H1 (cell line): ENCODE data around the gene ARHGEF5. TPM values are rescaled to one million over a fixed set of nuclear protein-coding genes. Genes with fewer than 3 reads are reported as not detected.
"Not testable (repeated sequence)": the region's sequence is repeated elsewhere in the genome, so short reads cannot be mapped to it uniquely, and the experiment has no call there.

Experiments used
- CTCF ChIA-PET: fragments of 300-600 bp; sonication (Branson Sonifier 250); formaldehyde crosslinking; loops from one replicate; lab custom pipeline; 2021; ENCODE audit not compliant: partially characterized antibody; lab: Charles Lee
- POLR2A ChIA-PET: fragments of 300-600 bp; sonication (Branson Sonifier 250); formaldehyde crosslinking; loops from one replicate; lab custom pipeline; 2021; ENCODE audit warnings: inconsistent platforms; ENCODE audit not compliant: partially characterized antibody; lab: Charles Lee
- DNase-seq, 2 experiments: peaks; one replicate each; pipeline versions ENCODE4 v3.0.0 to v3.0.0-alpha.2; 2010 to 2022; ENCODE audit warnings: low spot score in 2 of 2, low read depth in 1 of 2, mixed read lengths in 1 of 2
- FAIRE-seq: peaks from 2 replicates; lab custom pipeline; 2011; peaks lifted over from hg19 to GRCh38; lab: Jason Lieb, UNC
- H2AFZ ChIP-seq: 2 replicates; pipeline ENCODE4 v1.8.1; 2012; ENCODE audit warnings: low read length, inconsistent platforms
- H2AK5ac ChIP-seq: 2 replicates; pipeline ENCODE4 v1.6.1; 2013; ENCODE audit warnings: low read depth, low read length
- H2BK120ac ChIP-seq: replicated peaks from 2 replicates; pipeline ENCODE3; 2013; ENCODE audit warnings: low read depth, low read length, inconsistent platforms
- H2BK12ac ChIP-seq: 2 replicates; pipeline ENCODE4 v1.6.1; 2013; ENCODE audit warnings: low read depth, low read length
- H2BK15ac ChIP-seq: 2 replicates; pipeline ENCODE4 v1.6.1; 2013; ENCODE audit warnings: low read length
- H2BK20ac ChIP-seq: 2 replicates; pipeline ENCODE4 v1.6.1; 2013; ENCODE audit warnings: low read length
- H2BK5ac ChIP-seq: 2 replicates; pipeline ENCODE4 v1.6.1; 2013; ENCODE audit warnings: low read depth, low read length
- H3K14ac ChIP-seq: 2 replicates; pipeline ENCODE4 v1.6.1; 2013; ENCODE audit warnings: inconsistent platforms; ENCODE audit not compliant: insufficient read length
- H3K18ac ChIP-seq: 2 replicates; pipeline ENCODE4 v1.6.1; 2013; ENCODE audit warnings: low read length; ENCODE audit errors: extremely low read depth
- H3K23ac ChIP-seq: 2 replicates; pipeline ENCODE4 v1.6.1; 2013; ENCODE audit warnings: inconsistent platforms; ENCODE audit not compliant: insufficient read length
- H3K23me2 ChIP-seq: 2 replicates; pipeline ENCODE4 v1.6.1; 2013; ENCODE audit warnings: low read depth, low read length
- H3K27ac ChIP-seq: 2 replicates; pipeline ENCODE4 v1.6.1; 2011; ENCODE audit warnings: low read depth, low read length, inconsistent platforms
- H3K27me3 ChIP-seq, 4 experiments: replicated peaks in 1 of 4; 1 replicate in 1 of 4; 2 replicates in 3 of 4; pipeline versions ENCODE4 v1.6.1 to v1.8.1; 2011 to 2013; ENCODE audit warnings: low read length in 3 of 4, mild to moderate bottlenecking in 3 of 4, inconsistent platforms in 2 of 4, mixed read lengths in 2 of 4, moderate library complexity in 1 of 4; ENCODE audit not compliant: control insufficient read depth in 3 of 4, insufficient read depth in 3 of 4; ENCODE audit errors: extremely low read depth in 1 of 4
- H3K36me3 ChIP-seq, 4 experiments: 2 replicates each; pipeline versions ENCODE4 v1.6.1 to v1.8.1; 2011 to 2013; ENCODE audit warnings: mild to moderate bottlenecking in 4 of 4, low read length in 3 of 4, moderate library complexity in 2 of 4, control low read depth in 1 of 4, inconsistent platforms in 1 of 4; ENCODE audit not compliant: insufficient read depth in 4 of 4, control insufficient read depth in 2 of 4
- H3K4ac ChIP-seq: replicated peaks from 2 replicates; pipeline ENCODE3; 2013; ENCODE audit warnings: low read length, low read depth, mixed read lengths, inconsistent platforms; ENCODE audit not compliant: insufficient read length
- H3K4me1 ChIP-seq, 4 experiments: replicated peaks in 1 of 4; 1 replicate in 1 of 4; 2 replicates in 3 of 4; pipeline versions ENCODE4 v1.6.1 to v1.8.1; 2011 to 2013; ENCODE audit warnings: low read length in 3 of 4, inconsistent platforms in 2 of 4, mixed read lengths in 1 of 4; ENCODE audit not compliant: insufficient read depth in 4 of 4, control insufficient read depth in 3 of 4
- H3K4me2 ChIP-seq, 2 experiments: 2 replicates each; pipeline versions ENCODE4 v1.6.1 to v1.8.1; 2011 to 2013; ENCODE audit warnings: low read depth in 2 of 2, low read length in 2 of 2, control low read depth in 1 of 2, inconsistent platforms in 1 of 2, mild to moderate bottlenecking in 1 of 2; ENCODE audit not compliant: insufficient read depth in 1 of 2
- H3K4me3 ChIP-seq, 4 experiments: fragments of 200-600, 300-600 bp in 1 of 4; sonication (generic), shearing (Covaris generic), sonication (Bioruptor Twin) in 1 of 4; 2 replicates each; pipeline versions ENCODE4 v1.5.1 to v1.8.1; 2011 to 2016; ENCODE audit warnings: low read length in 4 of 4, low read depth in 3 of 4, control low read depth in 2 of 4, inconsistent platforms in 2 of 4, mild to moderate bottlenecking in 2 of 4, mixed read lengths in 1 of 4, moderate library complexity in 1 of 4; ENCODE audit not compliant: insufficient read depth in 2 of 4; ENCODE audit errors: extremely low read depth in 1 of 4
- H3K56ac ChIP-seq: replicated peaks from 2 replicates; pipeline ENCODE3; 2013; ENCODE audit warnings: low read depth, mild to moderate bottlenecking, mixed read lengths, low read length, inconsistent platforms; ENCODE audit not compliant: insufficient read length
- H3K79me1 ChIP-seq: 2 replicates; pipeline ENCODE4 v1.6.1; 2013; ENCODE audit warnings: low read depth, low read length, control low read depth
- H3K79me2 ChIP-seq, 2 experiments: 2 replicates each; pipeline versions ENCODE4 v1.6.1 to v1.8.1; 2012 to 2013; ENCODE audit warnings: low read length in 2 of 2, mild to moderate bottlenecking in 2 of 2, inconsistent platforms in 1 of 2; ENCODE audit not compliant: insufficient read depth in 2 of 2, control insufficient read depth in 1 of 2
- H3K9ac ChIP-seq, 4 experiments: replicated peaks in 1 of 4; 1 replicate in 1 of 4; 2 replicates in 3 of 4; pipeline versions ENCODE4 v1.6.1 to v1.8.1; 2011 to 2013; ENCODE audit warnings: low read depth in 3 of 4, low read length in 3 of 4, control low read depth in 2 of 4, mild to moderate bottlenecking in 2 of 4, moderate library complexity in 2 of 4, inconsistent platforms in 1 of 4; ENCODE audit errors: extremely low read depth in 1 of 4
- H3K9me3 ChIP-seq, 2 experiments: 2 replicates each; pipeline versions ENCODE4 v1.6.1 to v1.8.1; 2012 to 2013; ENCODE audit warnings: mild to moderate bottlenecking in 2 of 2, moderate library complexity in 2 of 2, control low read depth in 1 of 2, inconsistent platforms in 1 of 2, low read depth in 1 of 2, low read length in 1 of 2, mixed read lengths in 1 of 2; ENCODE audit not compliant: insufficient read depth in 2 of 2
- H4K20me1 ChIP-seq, 2 experiments: replicated peaks in 1 of 2; 2 replicates each; pipeline versions ENCODE3 to v1.8.1; 2011 to 2013; ENCODE audit warnings: inconsistent platforms in 2 of 2, low read length in 2 of 2, mild to moderate bottlenecking in 1 of 2; ENCODE audit not compliant: insufficient read depth in 2 of 2, control insufficient read depth in 1 of 2
- H4K5ac ChIP-seq: 2 replicates; pipeline ENCODE4 v1.6.1; 2013; ENCODE audit warnings: low read length, low read depth, mixed read lengths, inconsistent platforms; ENCODE audit not compliant: insufficient read length
- H4K8ac ChIP-seq: 2 replicates; pipeline ENCODE4 v1.8.0; 2013; ENCODE audit warnings: mild to moderate bottlenecking, moderate library complexity, low read length, inconsistent platforms; ENCODE audit not compliant: insufficient read depth; ENCODE audit errors: extremely low read depth
- H4K91ac ChIP-seq: replicated peaks from 2 replicates; pipeline ENCODE3; 2013; ENCODE audit warnings: low read length, mixed read lengths, inconsistent platforms; ENCODE audit not compliant: insufficient read length
- WGBS, 2 experiments: shearing (Covaris generic) in 1 of 2; methylation state at CpG; one replicate each; pipeline versions ENCODE4 v1.1.6 to v1.1.7; 2013 to 2015; ENCODE audit warnings: low lambda C conversion rate in 2 of 2, mixed read lengths in 2 of 2, inconsistent platforms in 1 of 2, low coverage in 1 of 2, missing lambda C conversion rate in 1 of 2; ENCODE audit not compliant: insufficient replicate concordance in 2 of 2, insufficient coverage in 1 of 2, insufficient read length in 1 of 2; ENCODE audit errors: extremely low coverage in 1 of 2, missing lambda C conversion rate in 1 of 2; 5-methylcytosine and 5-hydroxymethylcytosine counted together
- polyA plus RNA-seq, 7 experiments: library from polyadenylated mRNA; depleted of rRNA in 3 of 7; stranded (reverse) in 5 of 7; unstranded in 2 of 7; fragments of >200 nt in 5 of 7; fragments of 200-250 nt in 2 of 7; gene quantifications; 1 replicate in 5 of 7; 2 replicates in 1 of 7; 4 replicates in 1 of 7; pipeline versions ENCODE4 v1.2.1 to v1.2.3, GENCODE V29; 2011 to 2013; ENCODE audit warnings: missing spikeins in 2 of 7, mixed read lengths in 2 of 7
- total RNA-seq: library from RNA; stranded (reverse); fragmentation: NEBNext Ultra II Directional; extraction: Animal tissue kit (Norgen Biotek cat#: 25700); gene quantifications from 2 replicates; pipeline ENCODE4 v1.2.1, GENCODE V29; 2021

The ARHGEF5 gene
- total and polyA plus RNA-seq, 2 of the 8 experiments (the other 6 are each of a cell fraction or from before 2014, with no cell fraction given) = 12.8 to 34.6 TPM

- H2BK12ac ChIP-seq, H2BK120ac ChIP-seq, H3K9ac ChIP-seq, H3K18ac ChIP-seq, H3K36me3 ChIP-seq, H4K5ac ChIP-seq, DNase-seq, H3K4ac ChIP-seq, H3K79me2 ChIP-seq, H3K27ac ChIP-seq, H3K27me3 ChIP-seq, H3K56ac ChIP-seq, H2AK5ac ChIP-seq, H2BK20ac ChIP-seq, POLR2A ChIA-PET, H3K23ac ChIP-seq, H4K91ac ChIP-seq, H2AFZ ChIP-seq, H3K23me2 ChIP-seq, H4K8ac ChIP-seq, CTCF ChIA-PET, FAIRE-seq, H3K14ac ChIP-seq, H2BK5ac ChIP-seq, H3K4me3 ChIP-seq, H3K9me3 ChIP-seq, H4K20me1 ChIP-seq, H3K4me1 ChIP-seq, H3K4me2 ChIP-seq, H2BK15ac ChIP-seq, H3K79me1 ChIP-seq: not testable (repeated sequence)
- WGBS, 2 experiments = 80% methylated on average over 2 of the region's 11 CpGs; no CpG with 5 or more reads in 1 of the 2 experiments
Measured at GRCh38 chr7:144356860-144357259, 1.7 kb downstream of the ARHGEF5 start.

GRCh38 chr7:144362061-144362460, 6.9 kb downstream of the ARHGEF5 start:
- H2BK12ac ChIP-seq, H2BK15ac ChIP-seq, H3K27me3 ChIP-seq, CTCF ChIA-PET, H2BK5ac ChIP-seq, H3K4ac ChIP-seq, H4K5ac ChIP-seq, H3K23me2 ChIP-seq, H3K4me3 ChIP-seq, H2AK5ac ChIP-seq, H3K56ac ChIP-seq, H4K20me1 ChIP-seq, FAIRE-seq, POLR2A ChIA-PET, H2BK20ac ChIP-seq, H4K8ac ChIP-seq, H2AFZ ChIP-seq, H3K79me2 ChIP-seq, H3K9me3 ChIP-seq, H2BK120ac ChIP-seq, DNase-seq, H3K14ac ChIP-seq, H3K18ac ChIP-seq, H3K9ac ChIP-seq, H3K27ac ChIP-seq, H3K4me1 ChIP-seq, H3K36me3 ChIP-seq, H3K4me2 ChIP-seq, H3K79me1 ChIP-seq, H3K23ac ChIP-seq, H4K91ac ChIP-seq: not testable (repeated sequence)
- WGBS, 2 experiments = no CpG with 5 or more reads among the region's 3 CpGs
